GM18951 (cell line): ENCODE measurements around the gene RTP5.

Source experiments
- POLR2A ChIP-seq: IDR thresholded peaks from 4 replicates; pipeline ENCODE4 v1.6.1; 2011; ENCODE audit warnings: mild to moderate bottlenecking; ENCODE audit not compliant: insufficient read length, insufficient read depth; ENCODE audit errors: extremely low read depth
- in situ Hi-C: fragments of 300-500 bp; cut with MboI; formaldehyde crosslinking; loops from one replicate; pipeline ENCODE4 v1.12.0; 2022; ENCODE audit warnings: low sequenced_read_pairs, mixed read lengths, inconsistent platforms; ENCODE audit not compliant: unreplicated experiment

Gene RTP5

GRCh38 chr2:241886840-241887447, 17.4 kb downstream of the RTP5 start:
- TF ChIP-seq POLR2A, result no peak
- in situ Hi-C loops, result no loop called here

- in situ Hi-C loops, result no loop called here
These were observed 18.4 kb downstream of the RTP5 start for GRCh38 chr2:241887806-241888522.

GRCh38 chr2:241888641-241889040, 19.1 kb downstream of the RTP5 start:
- TF ChIP-seq POLR2A, result no peak

More at GRCh38 chr2:241887806-241888522, 18.4 kb downstream of the RTP5 start:
- TF ChIP-seq POLR2A, result no peak

GRCh38 chr2:241890524-241891235, 21.2 kb downstream of the RTP5 start:
- in situ Hi-C loops, result no loop called here
- no peak for TF ChIP-seq POLR2A

More at GRCh38 chr2:241888641-241889040, 19.1 kb downstream of the RTP5 start:
- in situ Hi-C loops, result no loop called here

DNA sequence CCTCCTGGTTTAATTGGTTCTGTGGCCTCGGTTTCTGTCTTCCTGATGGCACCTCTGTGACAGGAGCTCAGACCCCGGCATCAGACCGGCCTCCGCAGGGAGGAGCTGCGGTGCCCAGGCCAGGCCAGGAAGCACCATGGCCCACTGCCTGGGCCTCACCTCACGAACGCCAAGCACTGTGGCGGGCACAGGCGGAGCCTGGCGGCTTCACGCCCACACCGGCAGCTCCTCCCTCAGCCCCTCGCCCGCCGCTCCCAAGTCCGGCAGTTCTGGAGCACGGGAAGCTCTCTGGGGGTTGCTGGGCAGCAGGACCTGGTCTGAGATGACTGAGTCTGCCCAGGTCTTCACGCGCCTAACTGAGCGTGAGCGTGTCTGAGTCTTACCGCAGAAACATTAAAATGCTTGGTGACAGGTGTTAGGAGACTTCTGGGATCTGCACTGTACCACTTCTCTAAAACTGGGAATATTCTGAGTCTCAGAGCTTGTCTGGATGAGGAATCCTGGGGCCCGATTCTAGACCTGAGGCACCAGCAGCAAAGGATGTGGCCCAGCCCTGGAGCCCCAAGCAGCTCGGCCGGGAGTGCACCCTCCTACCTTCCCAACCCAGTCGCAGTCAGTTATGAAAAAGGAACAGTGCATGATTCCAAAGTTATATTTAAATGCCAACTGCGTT, 21.9 kb downstream of the RTP5 start:
- TF ChIP-seq POLR2A, result no peak
- in situ Hi-C loops, result no loop called here

- no peak for TF ChIP-seq POLR2A
These were observed 22.4 kb downstream of the RTP5 start for GRCh38 chr2:241891988-241892298.

GRCh38 chr2:241892299-241893137, 23.0 kb downstream of the RTP5 start:
- no peak for TF ChIP-seq POLR2A
- in situ Hi-C loops, result no loop called here

More at GRCh38 chr2:241891988-241892298, 22.4 kb downstream of the RTP5 start:
- in situ Hi-C loops, result no loop called here

DNA sequence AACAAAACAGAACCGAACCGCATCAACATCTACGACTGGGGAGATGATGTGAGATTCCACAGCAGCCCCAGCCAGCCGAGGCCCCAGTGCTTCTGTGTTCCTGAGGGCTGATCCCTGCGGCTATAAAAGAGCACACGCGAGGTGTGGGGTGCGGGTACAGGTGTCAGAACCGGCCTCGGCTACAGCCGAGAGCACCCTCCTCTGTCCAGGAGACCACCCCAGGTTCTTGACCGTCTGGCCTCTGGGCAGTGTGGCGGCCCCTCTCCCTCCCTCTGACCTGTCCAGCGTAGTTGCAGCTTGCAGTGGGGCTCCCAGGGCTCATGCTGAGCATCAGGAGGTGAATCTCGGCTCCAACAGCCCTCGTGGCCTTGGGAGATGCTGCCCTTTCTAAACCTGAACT, 23.7 kb downstream of the RTP5 start:
- no peak for TF ChIP-seq POLR2A
- in situ Hi-C loops, result no loop called here

GRCh38 chr2:241894056-241894641, 24.6 kb downstream of the RTP5 start:
- TF ChIP-seq POLR2A, result no peak
- in situ Hi-C loops, result no loop called here

DNA sequence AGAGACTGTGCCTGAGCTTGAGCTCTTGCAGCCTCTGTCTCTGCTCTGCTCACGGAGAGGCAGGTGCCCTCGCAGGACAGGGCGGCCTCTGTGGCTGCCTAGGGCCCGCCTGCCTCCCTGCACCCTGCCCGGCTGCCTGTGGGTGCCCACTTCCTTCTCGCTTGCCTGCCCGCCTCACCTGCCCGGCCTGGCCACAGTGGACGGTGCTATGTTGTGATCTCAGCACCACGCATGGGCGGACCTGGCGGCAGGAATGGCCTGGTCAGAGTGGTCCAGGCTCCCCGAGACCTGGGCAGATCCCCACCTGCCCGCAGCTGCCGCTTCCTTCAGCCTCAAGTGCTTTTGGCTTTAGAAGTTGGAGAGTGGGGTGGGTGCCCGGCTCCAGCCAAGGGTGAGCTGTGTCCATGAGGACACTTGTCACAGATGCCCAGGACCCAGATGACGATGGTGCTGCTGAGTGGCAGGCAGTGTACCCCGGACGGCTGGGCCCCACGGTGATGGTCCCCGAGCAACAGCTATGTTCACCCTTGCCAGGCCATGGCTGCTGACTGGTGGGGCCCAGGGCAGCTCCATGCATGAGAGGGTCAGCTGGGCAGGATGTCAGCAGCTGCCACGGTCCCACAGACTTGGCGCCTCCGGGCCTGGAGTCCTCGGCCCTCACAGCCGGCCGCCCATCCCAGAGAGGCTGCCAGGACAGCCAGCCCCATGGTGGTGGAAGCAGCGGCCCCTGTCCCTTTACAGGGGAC, 25.3 kb downstream of the RTP5 start:
- no peak for TF ChIP-seq POLR2A
- in situ Hi-C loops, result no loop called here

DNA sequence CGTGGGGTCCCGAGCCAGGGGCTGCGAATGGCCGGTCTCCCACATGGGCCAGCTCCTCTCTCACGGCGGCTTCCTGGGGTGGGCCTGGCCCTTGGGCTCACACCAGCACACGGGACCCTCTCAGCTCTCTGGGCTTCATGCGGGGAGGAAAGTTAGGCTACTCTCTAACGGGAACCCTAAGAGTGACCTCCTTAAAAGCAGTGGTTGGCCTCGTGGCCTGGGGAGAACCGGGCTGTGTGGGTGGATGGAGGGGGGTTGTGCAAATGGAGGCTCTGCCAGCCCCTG, 25.8 kb downstream of the RTP5 start:
- TF ChIP-seq POLR2A, result no peak
- in situ Hi-C loops, result no loop called here

DNA sequence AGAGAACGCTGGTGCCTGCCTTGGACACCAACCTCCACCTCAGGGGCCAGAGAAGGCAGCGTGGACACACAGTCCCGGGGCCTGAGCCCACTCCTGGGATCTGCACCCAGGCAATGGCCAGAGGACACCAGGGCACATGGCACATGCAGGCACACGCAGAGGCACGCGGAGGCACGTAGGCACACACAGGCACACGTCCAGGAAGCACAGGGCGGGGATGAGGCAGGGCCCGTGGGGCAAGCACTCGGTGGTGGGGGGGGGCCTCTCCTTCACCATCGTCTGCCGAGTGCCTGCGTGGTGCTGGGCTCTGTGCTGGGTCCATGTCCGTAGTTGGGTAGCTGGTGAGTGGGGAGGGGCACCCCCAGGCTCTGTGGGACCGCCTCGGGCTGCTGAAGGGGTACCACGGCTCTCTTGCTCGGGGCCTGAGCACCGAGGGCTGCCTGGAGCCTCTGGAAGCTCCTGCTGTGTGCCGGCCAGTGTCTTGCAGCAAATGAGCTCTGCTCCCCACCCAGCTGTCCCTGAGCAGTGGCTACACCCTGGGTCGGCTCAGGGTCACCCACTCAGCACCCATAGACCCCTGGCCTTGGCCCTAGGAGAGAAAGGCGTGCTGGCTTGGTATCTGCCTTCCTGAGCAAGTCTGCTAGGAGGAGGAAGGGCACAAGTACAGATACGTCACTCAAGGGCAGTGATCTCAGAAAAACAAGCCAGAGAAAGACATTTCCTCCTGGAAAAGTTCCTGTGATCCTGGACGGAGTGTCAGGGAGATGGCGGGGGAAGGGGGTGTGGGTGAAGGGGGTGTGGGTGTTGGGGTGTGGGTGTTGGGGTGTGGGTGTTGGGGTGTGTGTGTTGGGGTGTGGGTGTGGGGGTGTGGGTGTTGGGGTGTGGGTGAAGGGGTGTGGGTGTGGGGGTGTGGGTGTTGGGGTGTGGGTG, 26.4 kb downstream of the RTP5 start:
- in situ Hi-C loops, result no loop called here
- no peak for TF ChIP-seq POLR2A
